Measurements from ENCODE around the gene INPP5J.
"Not testable (repeated sequence)": the region's sequence is repeated elsewhere in the genome, so short reads cannot be mapped to it uniquely, and the experiment has no call there.

The INPP5J gene

GRCh38 chr22:31122532-31123291 is at the start of gene INPP5J:
Gene INPP5J, plus strand, starts transcription at chr22:31122966. Its CDS starts 49 bp downstream, at chr22:31123015.
- no peak for DNase-seq (ENCODE audit: low read depth in 4 of 4, low spot score in 1 of 4)

- DNase-seq (ENCODE audit: low read depth in 4 of 4, low spot score in 1 of 4), result not testable (repeated sequence)
These were observed 49.6 kb upstream of the INPP5J start for GRCh38 chr22:31073125-31073524.

- not testable (repeated sequence) for DNase-seq (ENCODE audit: low read depth in 4 of 4, low spot score in 1 of 4)
These were observed 49.1 kb upstream of the INPP5J start for GRCh38 chr22:31073545-31074145.

GRCh38 chr22:31075961-31076360 is 46.8 kb upstream of the INPP5J start:
- DNase-seq (ENCODE audit: low read depth in 4 of 4, low spot score in 1 of 4), result no peak

- no peak for DNase-seq (ENCODE audit: low read depth in 4 of 4, low spot score in 1 of 4)
These were observed 45.1 kb upstream of the INPP5J start for GRCh38 chr22:31077681-31078080.

GRCh38 chr22:31078389-31078788 is 44.4 kb upstream of the INPP5J start:
- not testable (repeated sequence) for DNase-seq (ENCODE audit: low read depth in 4 of 4, low spot score in 1 of 4)

GRCh38 chr22:31079095-31079642 is 43.6 kb upstream of the INPP5J start:
- DNase-seq (ENCODE audit: low read depth in 4 of 4, low spot score in 1 of 4), result no peak

- no peak for DNase-seq (ENCODE audit: low read depth in 4 of 4, low spot score in 1 of 4)
These were observed 42.5 kb upstream of the INPP5J start for GRCh38 chr22:31080164-31080847.

GRCh38 chr22:31080848-31081649 is 41.7 kb upstream of the INPP5J start, which contains the start of gene SMTN:
Gene SMTN, plus strand, starts transcription at chr22:31081318. Its CDS starts 1,941 bp downstream, at chr22:31083259.
- DNase-seq (ENCODE audit: low read depth in 4 of 4, low spot score in 1 of 4), result peak; percentile 72 to 83 (median 75)

GRCh38 chr22:31081963-31082605 is 40.7 kb upstream of the INPP5J start:
- no peak for DNase-seq (ENCODE audit: low read depth in 4 of 4, low spot score in 1 of 4)

- peak in 2 of 4 experiments; percentile 45 to 61 for DNase-seq (ENCODE audit: low read depth in 4 of 4, low spot score in 1 of 4)
These were observed 40.0 kb upstream of the INPP5J start for GRCh38 chr22:31082606-31083376.

- DNase-seq (ENCODE audit: low read depth in 4 of 4, low spot score in 1 of 4), result no peak
These were observed 39.4 kb upstream of the INPP5J start for GRCh38 chr22:31083377-31083768.

GRCh38 chr22:31083923-31084810 is 38.6 kb upstream of the INPP5J start:
- no peak for DNase-seq (ENCODE audit: low read depth in 4 of 4, low spot score in 1 of 4)

GRCh38 chr22:31084811-31085492 is 37.8 kb upstream of the INPP5J start:
- DNase-seq (ENCODE audit: low read depth in 4 of 4, low spot score in 1 of 4), result peak; percentile 80 to 86 (median 84)

GRCh38 chr22:31085493-31085824 is 37.3 kb upstream of the INPP5J start:
- DNase-seq (ENCODE audit: low read depth in 4 of 4, low spot score in 1 of 4), result no peak

- no peak for DNase-seq (ENCODE audit: low read depth in 4 of 4, low spot score in 1 of 4)
These were observed 36.8 kb upstream of the INPP5J start for GRCh38 chr22:31085928-31086327.

GRCh38 chr22:31086703-31087330 is 35.9 kb upstream of the INPP5J start:
- DNase-seq (ENCODE audit: low read depth in 4 of 4, low spot score in 1 of 4), result no peak
